Measurements from ENCODE around the gene ZNF423. TPM values are rescaled to one million over a fixed set of nuclear protein-coding genes. Genes with fewer than 3 reads are reported as not detected.

ZNF423 gene
- total RNA-seq, 1 experiment from 2014 or later = 0.49 TPM

DNA sequence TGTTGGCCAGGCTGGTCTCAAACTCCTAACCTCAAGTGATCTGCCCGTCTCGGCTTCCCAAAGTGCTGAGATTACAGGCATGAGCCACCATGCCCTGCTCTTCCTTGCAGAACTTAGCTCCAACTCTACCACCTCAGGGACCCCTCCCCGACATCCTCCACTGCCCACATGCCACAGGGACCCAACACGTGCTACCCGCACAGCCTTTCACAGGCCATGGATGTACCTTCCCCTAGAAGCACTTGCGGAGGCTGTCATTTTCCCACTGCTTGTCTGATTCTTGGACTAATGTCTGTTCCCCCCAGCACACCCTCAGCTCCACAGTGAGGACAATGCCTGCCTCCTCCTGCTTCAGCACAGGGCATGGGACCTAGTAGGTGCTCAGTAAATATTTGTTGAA is 147.4 kb downstream of the ZNF423 start:
- ChIA-PET CTCF (no interaction called here), POLR2A (no interaction called here)
- BruUV-seq (replicated peaks) = no TSS peak
- DNase-seq (ENCODE audit: low read depth, low spot score) (no peak), ATAC-seq (no peak)
- H3K9me3 ChIP-seq (ENCODE audit: control insufficient read depth, insufficient read depth, low read depth, low read length) = no peaks in the 10 kb centered on the region
- TF ChIP-seq TCF7L2 (IDR thresholded peaks at IDR 0.05; ENCODE audit: low read depth, low read length) (no peak), POLR2AphosphoS5 (IDR thresholded peaks at IDR 0.05; ENCODE audit: low read depth, low read length) (no peak), SIN3A (IDR thresholded peaks at IDR 0.05; ENCODE audit: borderline replicate concordance, insufficient read depth, low read depth, low read length) (no peak)
- TF ChIP-seq, protein P1, sequence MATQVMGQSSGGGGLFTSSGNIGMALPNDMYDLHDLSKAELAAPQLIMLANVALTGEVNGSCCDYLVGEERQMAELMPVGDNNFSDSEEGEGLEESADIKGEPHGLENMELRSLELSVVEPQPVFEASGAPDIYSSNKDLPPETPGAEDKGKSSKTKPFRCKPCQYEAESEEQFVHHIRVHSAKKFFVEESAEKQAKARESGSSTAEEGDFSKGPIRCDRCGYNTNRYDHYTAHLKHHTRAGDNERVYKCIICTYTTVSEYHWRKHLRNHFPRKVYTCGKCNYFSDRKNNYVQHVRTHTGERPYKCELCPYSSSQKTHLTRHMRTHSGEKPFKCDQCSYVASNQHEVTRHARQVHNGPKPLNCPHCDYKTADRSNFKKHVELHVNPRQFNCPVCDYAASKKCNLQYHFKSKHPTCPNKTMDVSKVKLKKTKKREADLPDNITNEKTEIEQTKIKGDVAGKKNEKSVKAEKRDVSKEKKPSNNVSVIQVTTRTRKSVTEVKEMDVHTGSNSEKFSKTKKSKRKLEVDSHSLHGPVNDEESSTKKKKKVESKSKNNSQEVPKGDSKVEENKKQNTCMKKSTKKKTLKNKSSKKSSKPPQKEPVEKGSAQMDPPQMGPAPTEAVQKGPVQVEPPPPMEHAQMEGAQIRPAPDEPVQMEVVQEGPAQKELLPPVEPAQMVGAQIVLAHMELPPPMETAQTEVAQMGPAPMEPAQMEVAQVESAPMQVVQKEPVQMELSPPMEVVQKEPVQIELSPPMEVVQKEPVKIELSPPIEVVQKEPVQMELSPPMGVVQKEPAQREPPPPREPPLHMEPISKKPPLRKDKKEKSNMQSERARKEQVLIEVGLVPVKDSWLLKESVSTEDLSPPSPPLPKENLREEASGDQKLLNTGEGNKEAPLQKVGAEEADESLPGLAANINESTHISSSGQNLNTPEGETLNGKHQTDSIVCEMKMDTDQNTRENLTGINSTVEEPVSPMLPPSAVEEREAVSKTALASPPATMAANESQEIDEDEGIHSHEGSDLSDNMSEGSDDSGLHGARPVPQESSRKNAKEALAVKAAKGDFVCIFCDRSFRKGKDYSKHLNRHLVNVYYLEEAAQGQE (IDR thresholded peaks at IDR 0.05; ENCODE audit: insufficient read depth in 1 of 2, low read depth in 2 of 2, low read length in 1 of 2) = no peak
- TF ChIP-seq, protein P2, sequence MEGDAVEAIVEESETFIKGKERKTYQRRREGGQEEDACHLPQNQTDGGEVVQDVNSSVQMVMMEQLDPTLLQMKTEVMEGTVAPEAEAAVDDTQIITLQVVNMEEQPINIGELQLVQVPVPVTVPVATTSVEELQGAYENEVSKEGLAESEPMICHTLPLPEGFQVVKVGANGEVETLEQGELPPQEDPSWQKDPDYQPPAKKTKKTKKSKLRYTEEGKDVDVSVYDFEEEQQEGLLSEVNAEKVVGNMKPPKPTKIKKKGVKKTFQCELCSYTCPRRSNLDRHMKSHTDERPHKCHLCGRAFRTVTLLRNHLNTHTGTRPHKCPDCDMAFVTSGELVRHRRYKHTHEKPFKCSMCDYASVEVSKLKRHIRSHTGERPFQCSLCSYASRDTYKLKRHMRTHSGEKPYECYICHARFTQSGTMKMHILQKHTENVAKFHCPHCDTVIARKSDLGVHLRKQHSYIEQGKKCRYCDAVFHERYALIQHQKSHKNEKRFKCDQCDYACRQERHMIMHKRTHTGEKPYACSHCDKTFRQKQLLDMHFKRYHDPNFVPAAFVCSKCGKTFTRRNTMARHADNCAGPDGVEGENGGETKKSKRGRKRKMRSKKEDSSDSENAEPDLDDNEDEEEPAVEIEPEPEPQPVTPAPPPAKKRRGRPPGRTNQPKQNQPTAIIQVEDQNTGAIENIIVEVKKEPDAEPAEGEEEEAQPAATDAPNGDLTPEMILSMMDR (IDR thresholded peaks at IDR 0.05) = no peak
- H3K27me3 ChIP-seq (ENCODE audit: control insufficient read depth, insufficient read depth, low read length) = no peaks in the 10 kb centered on the region
- no peaks in the 10 kb centered on the region for H3K36me3 ChIP-seq (ENCODE audit: control insufficient read depth, insufficient read depth, low read length)
- intact Hi-C loops (cut with micrococcal nuclease; ENCODE audit: unreplicated experiment) (no loop called here), in situ Hi-C loops (cut with HindIII; ENCODE audit: low pct_unique_long_range_greater_than_20kb, low sequenced_read_pairs) (no loop called here)
- H3K4me3 ChIP-seq (ENCODE audit: low read depth in 2 of 2, low read length in 2 of 2) = no peak overlapping the region
- H3K4me1 ChIP-seq (ENCODE audit: control insufficient read depth, insufficient read depth, low read length) = no peaks in the 10 kb centered on the region
- H3K27ac ChIP-seq (ENCODE audit: low read length) = no peak overlapping the region

DNA sequence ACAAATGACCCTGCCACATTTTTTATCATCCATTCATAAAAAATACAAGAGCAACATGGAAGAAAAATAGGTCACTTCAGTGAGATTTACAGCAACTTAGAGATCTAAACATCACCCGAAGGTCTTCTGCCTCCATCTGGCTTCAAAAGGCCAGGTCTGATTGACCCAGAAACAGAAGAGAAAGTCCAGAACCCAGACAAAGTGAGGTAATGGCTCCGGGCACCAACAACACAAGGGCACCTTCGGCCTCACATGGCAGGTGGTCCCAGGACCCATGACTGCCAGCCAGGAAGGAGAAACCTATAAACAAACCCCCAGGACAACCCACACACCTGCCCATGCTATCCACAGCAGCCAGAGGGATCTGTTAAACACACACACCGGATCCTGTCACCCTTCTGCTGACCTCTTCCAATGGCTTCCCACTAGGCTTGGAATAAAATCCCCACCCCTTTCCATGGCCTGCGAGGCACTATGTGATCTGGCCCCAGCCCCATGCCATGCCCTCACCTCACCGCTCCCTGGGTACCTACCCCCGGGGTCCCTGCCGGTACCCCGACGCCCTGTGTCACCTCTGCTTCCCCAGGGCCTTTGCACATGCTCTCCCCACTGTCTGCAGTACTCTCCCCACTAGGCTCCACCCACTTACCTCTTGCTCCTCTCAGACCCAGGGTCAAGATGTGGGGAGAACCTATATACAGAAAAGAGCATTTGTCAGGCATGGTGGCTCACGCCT is 149.1 kb downstream of the ZNF423 start:
- in situ Hi-C loops (cut with HindIII; ENCODE audit: low pct_unique_long_range_greater_than_20kb, low sequenced_read_pairs) (no loop called here), intact Hi-C loops (cut with micrococcal nuclease; ENCODE audit: unreplicated experiment) (no loop called here)
- ChIA-PET CTCF (no interaction called here), POLR2A (no interaction called here)
- H3K27ac ChIP-seq (ENCODE audit: low read length) = no peak overlapping the region
- TF ChIP-seq POLR2AphosphoS5 (IDR thresholded peaks at IDR 0.05; ENCODE audit: low read depth, low read length) (no peak), TCF7L2 (IDR thresholded peaks at IDR 0.05; ENCODE audit: low read depth, low read length) (no peak), SIN3A (IDR thresholded peaks at IDR 0.05; ENCODE audit: borderline replicate concordance, insufficient read depth, low read depth, low read length) (no peak)
- TF ChIP-seq, protein P2 (IDR thresholded peaks at IDR 0.05) = no peak
- TF ChIP-seq, protein P1 (IDR thresholded peaks at IDR 0.05; ENCODE audit: insufficient read depth in 1 of 2, low read depth in 2 of 2, low read length in 1 of 2) = no peak
- H3K9me3 ChIP-seq (ENCODE audit: control insufficient read depth, insufficient read depth, low read depth, low read length) = no peaks in the 10 kb centered on the region
- H3K4me1 ChIP-seq (ENCODE audit: control insufficient read depth, insufficient read depth, low read length) = no peaks in the 10 kb centered on the region
- no TSS peak for BruUV-seq (replicated peaks)
- H3K27me3 ChIP-seq (ENCODE audit: control insufficient read depth, insufficient read depth, low read length) = no peaks in the 10 kb centered on the region
- H3K4me3 ChIP-seq (ENCODE audit: low read depth in 2 of 2, low read length in 2 of 2) = no peak overlapping the region
- DNase-seq (ENCODE audit: low read depth, low spot score) (no peak), ATAC-seq (no peak)
- no peaks in the 10 kb centered on the region for H3K36me3 ChIP-seq (ENCODE audit: control insufficient read depth, insufficient read depth, low read length)
